ENCODE measurements around the gene SLC22A8. TPM values are rescaled to one million over a fixed set of nuclear protein-coding genes. Genes with fewer than 3 reads are reported as not detected.
"Not testable (repeated sequence)": the region's sequence is repeated elsewhere in the genome, so short reads cannot be mapped to it uniquely, and the experiment has no call there.

Gene SLC22A8, protein sequence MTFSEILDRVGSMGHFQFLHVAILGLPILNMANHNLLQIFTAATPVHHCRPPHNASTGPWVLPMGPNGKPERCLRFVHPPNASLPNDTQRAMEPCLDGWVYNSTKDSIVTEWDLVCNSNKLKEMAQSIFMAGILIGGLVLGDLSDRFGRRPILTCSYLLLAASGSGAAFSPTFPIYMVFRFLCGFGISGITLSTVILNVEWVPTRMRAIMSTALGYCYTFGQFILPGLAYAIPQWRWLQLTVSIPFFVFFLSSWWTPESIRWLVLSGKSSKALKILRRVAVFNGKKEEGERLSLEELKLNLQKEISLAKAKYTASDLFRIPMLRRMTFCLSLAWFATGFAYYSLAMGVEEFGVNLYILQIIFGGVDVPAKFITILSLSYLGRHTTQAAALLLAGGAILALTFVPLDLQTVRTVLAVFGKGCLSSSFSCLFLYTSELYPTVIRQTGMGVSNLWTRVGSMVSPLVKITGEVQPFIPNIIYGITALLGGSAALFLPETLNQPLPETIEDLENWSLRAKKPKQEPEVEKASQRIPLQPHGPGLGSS
- total RNA-seq = not detected

DNA sequence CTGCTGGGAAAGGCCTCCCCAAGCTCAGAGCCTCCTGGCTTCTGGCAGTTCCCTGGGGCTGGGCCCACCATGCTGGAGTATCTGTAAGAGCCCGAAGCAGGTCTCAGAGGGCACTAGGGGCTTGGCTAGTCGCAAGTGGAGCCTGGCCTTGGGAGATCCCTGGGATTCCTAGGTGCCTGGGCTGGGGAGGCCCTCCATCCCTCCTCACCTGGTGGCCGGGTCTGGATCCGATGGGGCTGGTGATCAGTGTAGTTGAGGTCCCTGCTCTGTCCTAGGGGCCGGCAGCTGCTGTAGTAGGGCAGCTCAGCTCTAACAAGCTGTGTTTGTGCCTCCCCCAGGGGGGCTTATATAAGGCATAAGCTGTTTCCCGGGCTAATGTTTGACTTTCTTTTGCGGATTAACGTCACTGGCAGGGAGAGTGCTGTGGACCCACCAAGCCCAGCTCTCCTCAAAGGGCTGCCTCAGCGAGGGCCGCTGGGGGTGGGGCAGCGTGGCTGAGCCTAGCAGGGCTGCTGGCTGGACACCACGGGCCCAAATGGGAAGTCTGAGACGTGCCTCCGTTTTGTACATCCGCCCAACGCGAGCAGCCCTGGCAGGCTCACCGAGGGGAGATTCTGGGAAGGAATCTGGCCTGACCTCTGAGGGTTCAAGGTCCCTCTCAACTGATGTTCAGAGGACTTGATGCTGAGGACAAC, at the start of gene SLC22A8:
TSS of gene SLC22A8 (minus strand) at position 321 of the 695 bp plus-strand sequence. CDS start 883 bp downstream, outside the sequence.
- no peak within 1 kb of the TSS for H3K27ac ChIP-seq
- 57 to 74% methylated on average over 14 to 15 of the region's 18 CpGs for WGBS, 2 donors
- intact Hi-C loops (cut with DNase I) = no loop called here

DNA sequence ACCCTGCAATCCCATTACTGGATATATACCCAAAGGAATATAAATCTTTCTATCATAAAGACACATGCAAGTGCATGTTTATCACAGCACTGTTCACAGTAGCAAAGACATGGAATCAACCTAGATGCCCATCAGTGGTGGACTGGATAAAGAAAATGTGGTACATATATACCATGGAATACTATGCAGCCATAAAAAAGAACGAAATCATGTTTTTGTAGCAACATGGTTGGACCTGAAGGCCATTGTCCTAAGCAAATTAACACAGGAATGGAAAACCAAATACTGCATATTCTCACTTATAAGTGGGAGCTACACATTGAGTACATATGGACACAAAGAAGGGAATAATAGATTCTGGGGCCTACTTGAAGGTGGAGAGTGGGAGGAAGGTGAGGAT, 30.6 kb upstream of the SLC22A8 start:
- H3K9me3 ChIP-seq; H3K4me3 ChIP-seq (replicated peaks in 1 of 3); intact Hi-C loops (cut with DNase I); H3K27ac ChIP-seq; H3K36me3 ChIP-seq; DNase-seq; H3K27me3 ChIP-seq; H3K4me1 ChIP-seq: not testable (repeated sequence)
- WGBS, 2 donors = 52 to 58% methylated on average over 1 of the region's 1 CpG

More for the DNA sequence above, at the start of gene SLC22A8:
- Histone ChIP-seq H3K9me3 (no peaks in the 10 kb centered on the region), H3K27me3 (no peaks in the 10 kb centered on the region), H3K4me1 (no peaks in the 10 kb centered on the region), H3K36me3 (no peaks in the 10 kb centered on the region), H3K4me3 (replicated peaks in 1 of 3) (no peak within 1 kb of the TSS)
- TF ChIP-seq, protein P1, sequence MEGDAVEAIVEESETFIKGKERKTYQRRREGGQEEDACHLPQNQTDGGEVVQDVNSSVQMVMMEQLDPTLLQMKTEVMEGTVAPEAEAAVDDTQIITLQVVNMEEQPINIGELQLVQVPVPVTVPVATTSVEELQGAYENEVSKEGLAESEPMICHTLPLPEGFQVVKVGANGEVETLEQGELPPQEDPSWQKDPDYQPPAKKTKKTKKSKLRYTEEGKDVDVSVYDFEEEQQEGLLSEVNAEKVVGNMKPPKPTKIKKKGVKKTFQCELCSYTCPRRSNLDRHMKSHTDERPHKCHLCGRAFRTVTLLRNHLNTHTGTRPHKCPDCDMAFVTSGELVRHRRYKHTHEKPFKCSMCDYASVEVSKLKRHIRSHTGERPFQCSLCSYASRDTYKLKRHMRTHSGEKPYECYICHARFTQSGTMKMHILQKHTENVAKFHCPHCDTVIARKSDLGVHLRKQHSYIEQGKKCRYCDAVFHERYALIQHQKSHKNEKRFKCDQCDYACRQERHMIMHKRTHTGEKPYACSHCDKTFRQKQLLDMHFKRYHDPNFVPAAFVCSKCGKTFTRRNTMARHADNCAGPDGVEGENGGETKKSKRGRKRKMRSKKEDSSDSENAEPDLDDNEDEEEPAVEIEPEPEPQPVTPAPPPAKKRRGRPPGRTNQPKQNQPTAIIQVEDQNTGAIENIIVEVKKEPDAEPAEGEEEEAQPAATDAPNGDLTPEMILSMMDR (IDR thresholded peaks at IDR 0.05) = no peak
- no peak for TF ChIP-seq POLR2A (IDR thresholded peaks at IDR 0.05)
- no peak for DNase-seq

DNA sequence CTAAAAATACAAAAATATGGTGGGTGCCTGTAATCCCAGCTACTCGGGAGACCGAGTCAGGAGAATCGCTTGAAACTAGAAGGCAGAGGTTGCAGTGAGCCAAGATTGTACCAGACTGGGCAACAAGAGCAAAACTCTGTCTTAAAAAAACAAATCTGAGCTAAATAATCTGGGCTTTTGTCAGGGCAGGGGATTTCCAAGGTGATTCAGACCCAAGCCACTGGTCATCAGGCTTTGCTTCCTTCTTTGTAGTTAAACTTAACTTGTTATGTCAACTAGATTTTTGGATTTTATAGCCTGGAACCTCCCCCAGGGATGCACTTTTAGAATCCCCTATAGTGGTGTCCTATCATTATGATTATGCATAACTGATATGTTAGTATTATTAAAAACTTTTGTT, 27.0 kb upstream of the SLC22A8 start:
- intact Hi-C loops (cut with DNase I) = no loop called here
- Histone ChIP-seq H3K4me1 (no peaks in the 10 kb centered on the region), H3K36me3 (no peaks in the 10 kb centered on the region), H3K9me3 (no peaks in the 10 kb centered on the region), H3K27ac (no peak overlapping the region), H3K27me3 (no peaks in the 10 kb centered on the region), H3K4me3 (replicated peaks in 1 of 3) (no peak overlapping the region)
- TF ChIP-seq, protein P1 (IDR thresholded peaks at IDR 0.05) = no peak
- no peak for TF ChIP-seq POLR2A (IDR thresholded peaks at IDR 0.05)
- no peak for DNase-seq
- WGBS, 2 donors = 93 to 95% methylated on average over 3 of the region's 3 CpGs

DNA sequence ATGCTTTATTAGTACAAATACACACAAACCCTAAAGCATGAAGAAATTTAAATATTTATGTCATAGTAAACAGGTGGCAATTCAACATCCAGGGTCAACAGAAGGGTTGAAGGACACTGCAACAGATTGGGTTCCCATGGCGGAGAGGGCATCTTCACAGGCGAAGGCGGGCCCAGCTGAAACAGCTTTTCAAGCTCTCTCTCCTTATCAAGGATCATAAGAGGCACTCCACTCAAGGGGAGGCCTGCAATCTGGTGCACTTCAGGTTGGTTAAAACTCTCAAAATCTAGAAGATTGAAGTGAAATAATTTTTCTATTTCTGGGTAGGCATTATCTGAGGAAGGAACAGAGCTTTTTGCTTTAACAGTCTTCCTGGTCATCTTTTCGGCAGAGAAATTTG, 16.8 kb upstream of the SLC22A8 start:
- Histone ChIP-seq H3K4me1 (no peaks in the 10 kb centered on the region), H3K9me3 (no peaks in the 10 kb centered on the region), H3K27ac (no peak overlapping the region), H3K27me3 (no peaks in the 10 kb centered on the region), H3K4me3 (replicated peaks in 1 of 3) (no peak overlapping the region), H3K36me3 (no peaks in the 10 kb centered on the region)
- DNase-seq = no peak
- 63 to 66% methylated on average over 4 of the region's 4 CpGs for WGBS, 2 donors
- intact Hi-C loops (cut with DNase I) = loop anchor here (10.0 kb wide), 1 partner anchor 182 kb away; no protein-coding TSS in a partner anchor
- TF ChIP-seq POLR2A (IDR thresholded peaks at IDR 0.05) = no peak
- TF ChIP-seq, protein P1 (IDR thresholded peaks at IDR 0.05) = no peak

DNA sequence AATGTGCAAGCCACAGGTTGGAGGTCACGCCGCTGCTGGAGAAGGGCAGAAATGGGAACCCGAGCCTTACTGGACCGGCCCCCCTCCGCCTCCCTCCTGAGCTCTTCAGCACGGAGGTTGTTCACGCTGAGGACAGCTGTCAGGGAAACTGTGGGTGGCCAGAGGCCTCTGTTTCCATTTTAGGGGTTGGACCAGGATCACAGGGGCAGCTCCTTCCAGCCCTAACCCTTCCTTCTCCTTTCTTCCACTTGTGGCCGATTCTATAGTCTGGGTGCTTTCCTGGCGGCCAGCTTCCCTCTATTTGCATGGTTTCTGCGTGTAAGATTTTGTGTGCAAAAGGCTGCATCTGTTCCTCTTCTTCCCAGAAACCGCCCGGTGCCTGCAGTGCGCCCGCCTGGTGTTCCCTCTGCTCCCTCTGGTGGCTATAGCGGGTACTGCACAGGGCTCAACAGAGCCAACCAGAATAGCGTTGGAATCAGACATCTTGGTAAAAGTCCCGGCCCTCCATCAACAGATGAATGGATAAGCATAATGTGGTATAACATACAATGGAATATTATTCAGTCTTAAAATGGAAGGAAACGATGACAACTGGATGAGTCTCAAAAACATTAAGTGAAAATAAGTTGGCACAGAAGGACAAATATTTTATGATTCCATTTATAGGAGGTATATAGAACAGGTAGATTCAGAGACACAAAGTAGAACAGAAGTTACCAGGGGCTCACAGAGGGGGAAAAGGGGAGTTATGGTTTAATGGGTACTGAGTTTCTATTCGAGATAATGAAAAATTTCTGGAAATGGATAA, 8.4 kb upstream of the SLC22A8 start:
- Histone ChIP-seq H3K27me3 (no peaks in the 10 kb centered on the region), H3K9me3 (no peaks in the 10 kb centered on the region), H3K4me3 (replicated peaks in 1 of 3) (no peak overlapping the region), H3K27ac (no peak overlapping the region), H3K36me3 (no peaks in the 10 kb centered on the region), H3K4me1 (peaks cover 0 to 5% of the 10 kb centered on the region in 2 donors)
- intact Hi-C loops (cut with DNase I) = loop anchor here (2.0 kb wide), 1 partner anchor 117 kb away; no protein-coding TSS in a partner anchor
- WGBS, 2 donors = 18 to 19% methylated on average over 17 to 19 of the region's 19 CpGs
- peak; percentile 88 to 92 for DNase-seq
- TF ChIP-seq, protein P1 (IDR thresholded peaks at IDR 0.05) = peak; percentile 98 to 100 (median 99)
- no peak for TF ChIP-seq POLR2A (IDR thresholded peaks at IDR 0.05)

Data from thyroid gland (tissue), 4 donors.